Dermis blood vessel endothelial cell (primary cell): ENCODE measurements around the gene POLL. TPM values are rescaled to one million over a fixed set of nuclear protein-coding genes. Genes with fewer than 3 reads are reported as not detected.
"Not testable (repeated sequence)": the region's sequence is repeated elsewhere in the genome, so short reads cannot be mapped to it uniquely, and the experiment has no call there.

Experiments used
- DNase-seq: peaks from one replicate; pipeline ENCODE4 v3.0.0; 2010
- total RNA-seq: library from RNA; depleted of rRNA; stranded (reverse); fragments of >200 nt; gene quantifications from 2 replicates; pipeline ENCODE4 v1.2.3, GENCODE V29; 2014

The POLL gene
- total RNA-seq, 1 donor from 2014 or later: 16.3 TPM

DNA sequence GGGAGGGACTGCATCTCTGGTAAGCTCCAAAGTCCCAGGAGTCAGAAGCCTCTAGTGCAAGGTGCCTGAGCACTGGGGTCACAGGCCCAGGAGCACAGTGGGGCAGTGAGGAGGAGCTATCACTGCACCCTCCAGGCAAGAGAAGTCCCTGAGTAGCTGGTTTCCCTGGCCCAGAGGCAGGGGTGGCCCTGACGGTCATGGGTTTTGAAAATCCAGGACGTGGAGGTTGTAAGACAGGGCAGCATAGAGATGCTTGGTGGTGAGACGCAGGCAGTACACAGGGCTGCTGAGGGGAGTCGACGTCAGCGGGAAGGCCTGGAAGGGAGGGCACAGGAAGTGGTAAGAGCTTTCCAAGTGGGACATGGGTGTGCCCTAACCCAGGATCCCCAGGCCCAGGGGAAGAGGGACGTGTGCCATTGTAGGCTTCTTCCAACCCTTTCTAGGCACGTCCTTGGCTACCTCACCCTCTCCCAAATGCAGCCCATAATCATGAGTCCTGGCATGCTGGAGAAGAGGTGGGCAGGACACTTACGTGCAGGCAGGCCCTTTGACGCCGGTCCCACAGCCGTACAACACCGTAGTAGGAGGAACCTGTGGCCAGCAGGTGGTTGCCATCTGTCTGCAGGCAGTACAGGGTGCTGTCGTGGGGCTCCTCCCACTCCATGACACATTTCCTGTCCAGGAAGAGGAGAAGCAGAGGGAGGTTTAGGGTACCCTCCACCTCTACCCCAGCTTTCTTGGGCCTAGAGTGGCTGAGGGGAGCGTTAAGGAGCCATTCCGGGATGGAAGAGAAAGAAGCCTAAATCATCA, 23.2 kb upstream of the POLL start:
- DNase-seq: no peak

DNA sequence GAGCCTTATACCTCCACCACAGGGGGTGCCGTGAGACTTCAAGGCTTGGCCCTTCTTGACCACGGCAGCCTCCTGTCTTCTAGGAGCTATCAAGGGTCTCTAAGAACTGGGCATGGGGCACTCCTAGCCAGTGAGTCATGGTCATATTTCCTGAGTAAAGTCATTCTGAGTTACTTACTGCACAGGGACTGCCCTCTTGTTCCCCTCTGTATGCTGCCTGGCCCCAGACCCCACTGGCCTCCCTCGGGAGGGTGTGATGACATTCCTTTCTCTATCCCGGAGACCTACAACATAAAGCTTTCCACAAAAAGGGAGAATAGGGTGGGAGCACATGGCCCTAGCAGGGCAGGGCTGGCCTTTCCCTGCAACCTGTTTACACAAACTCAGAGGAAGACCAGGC, 21.4 kb upstream of the POLL start:
- DNase-seq: peak; percentile 30

DNA sequence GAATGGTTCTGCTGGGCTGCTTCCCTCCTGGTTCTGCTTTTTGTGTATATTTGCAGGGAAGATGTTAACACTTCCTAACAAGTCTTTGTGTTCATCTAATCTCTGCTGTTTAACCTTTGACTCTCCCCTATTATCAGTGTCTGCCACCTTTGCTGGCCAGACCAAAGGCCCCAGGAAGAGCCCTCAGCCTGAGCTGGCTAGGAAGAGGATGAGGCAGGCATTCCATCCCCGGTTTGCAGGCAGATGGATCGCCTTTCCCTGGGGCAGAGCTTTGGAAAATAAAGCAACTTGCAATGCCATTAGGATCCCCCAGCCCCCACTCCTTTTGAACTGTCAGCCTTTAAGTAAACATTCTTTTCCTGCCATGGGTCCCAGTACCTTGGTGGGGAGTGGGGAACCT, 19.1 kb upstream of the POLL start:
- DNase-seq: peak; percentile 9

DNA sequence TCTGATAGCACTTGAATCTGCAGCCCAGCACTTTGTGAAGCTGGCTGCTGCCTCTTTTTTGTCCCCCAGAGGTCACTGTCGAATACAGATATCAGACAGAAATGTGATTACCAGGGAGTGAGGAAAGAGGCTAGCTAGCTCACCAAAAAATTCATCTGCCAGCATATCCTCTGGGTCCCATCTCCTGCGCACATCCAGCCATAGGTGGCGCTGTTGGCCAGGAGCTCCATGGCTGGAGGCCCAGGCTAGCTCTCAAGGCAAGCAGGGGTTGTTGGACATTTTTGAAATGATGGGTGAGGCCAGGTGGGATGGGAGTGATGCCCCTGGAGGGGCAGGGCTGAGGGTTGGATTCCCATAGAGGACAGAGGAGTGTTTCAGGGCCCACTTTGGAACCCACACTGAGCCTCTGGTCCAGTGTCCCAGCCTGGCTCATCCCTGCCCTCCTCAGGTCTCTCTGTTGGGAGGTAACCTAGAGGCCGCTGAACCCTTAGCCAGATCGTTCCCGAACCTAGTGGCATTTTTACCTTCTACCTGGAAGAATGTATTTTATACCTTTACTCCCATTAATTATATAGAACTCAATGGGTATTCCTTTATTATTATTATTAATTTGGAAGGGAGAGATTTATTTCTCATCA, 14.8 kb upstream of the POLL start:
- DNase-seq: peak; percentile 79

DNA sequence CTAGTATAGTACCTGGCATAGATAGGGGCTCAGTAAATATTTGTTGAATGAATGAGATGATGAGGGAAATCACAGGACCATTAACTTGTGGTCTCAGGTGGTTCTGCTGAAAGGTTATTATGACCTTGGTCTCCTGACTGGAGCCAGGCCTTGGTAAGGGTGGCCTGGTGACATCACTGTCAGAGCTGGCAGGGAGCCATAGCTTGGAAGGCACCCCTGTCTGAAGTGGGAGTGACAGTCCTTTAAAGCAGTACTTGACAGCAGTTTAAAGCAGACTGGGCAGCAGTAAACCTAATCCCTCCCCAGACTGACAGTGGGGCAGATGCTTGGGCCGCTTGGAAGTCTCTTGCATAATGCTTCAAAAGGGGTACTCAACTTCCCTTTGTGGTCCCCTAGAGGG, 13.5 kb upstream of the POLL start:
- DNase-seq: no peak

DNA sequence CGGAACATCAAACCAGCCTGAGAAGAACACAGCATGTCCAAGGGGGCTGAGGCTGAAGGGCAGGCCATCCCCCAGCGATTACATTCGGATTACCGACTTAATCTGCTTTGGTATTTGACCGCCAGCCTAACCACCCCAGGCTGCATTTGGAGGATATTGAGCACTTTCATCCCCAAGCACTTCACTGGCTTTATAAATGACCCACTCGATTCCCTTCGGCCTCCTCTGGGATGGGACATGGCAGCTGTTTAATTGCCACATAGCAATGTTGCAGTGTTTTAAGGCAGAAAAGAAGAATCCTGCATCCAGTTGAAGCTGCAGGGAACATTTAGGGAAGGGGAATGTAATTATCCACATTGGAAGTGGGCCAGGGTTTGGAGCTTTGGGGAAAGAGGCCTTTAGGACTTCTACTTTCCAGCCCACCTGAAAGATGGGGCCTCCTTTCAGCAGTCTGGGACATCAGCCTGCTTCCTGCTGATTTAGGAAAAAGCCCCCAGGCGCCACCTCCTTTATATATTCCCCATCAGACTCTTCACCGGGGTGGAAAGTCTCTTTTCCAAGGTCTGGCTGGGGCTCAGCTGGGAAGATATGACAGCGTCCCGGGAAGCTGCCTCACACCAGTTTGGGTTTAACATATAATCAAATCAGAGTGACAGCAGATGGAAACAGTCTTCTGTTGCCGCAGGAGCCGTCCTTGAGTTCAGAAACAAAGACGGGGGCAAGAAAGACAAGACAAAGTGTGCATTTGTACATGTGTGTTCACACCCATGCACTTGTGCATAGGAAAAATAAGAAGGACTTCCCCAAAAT, 9.2 kb upstream of the POLL start:
- no peak for DNase-seq

DNA sequence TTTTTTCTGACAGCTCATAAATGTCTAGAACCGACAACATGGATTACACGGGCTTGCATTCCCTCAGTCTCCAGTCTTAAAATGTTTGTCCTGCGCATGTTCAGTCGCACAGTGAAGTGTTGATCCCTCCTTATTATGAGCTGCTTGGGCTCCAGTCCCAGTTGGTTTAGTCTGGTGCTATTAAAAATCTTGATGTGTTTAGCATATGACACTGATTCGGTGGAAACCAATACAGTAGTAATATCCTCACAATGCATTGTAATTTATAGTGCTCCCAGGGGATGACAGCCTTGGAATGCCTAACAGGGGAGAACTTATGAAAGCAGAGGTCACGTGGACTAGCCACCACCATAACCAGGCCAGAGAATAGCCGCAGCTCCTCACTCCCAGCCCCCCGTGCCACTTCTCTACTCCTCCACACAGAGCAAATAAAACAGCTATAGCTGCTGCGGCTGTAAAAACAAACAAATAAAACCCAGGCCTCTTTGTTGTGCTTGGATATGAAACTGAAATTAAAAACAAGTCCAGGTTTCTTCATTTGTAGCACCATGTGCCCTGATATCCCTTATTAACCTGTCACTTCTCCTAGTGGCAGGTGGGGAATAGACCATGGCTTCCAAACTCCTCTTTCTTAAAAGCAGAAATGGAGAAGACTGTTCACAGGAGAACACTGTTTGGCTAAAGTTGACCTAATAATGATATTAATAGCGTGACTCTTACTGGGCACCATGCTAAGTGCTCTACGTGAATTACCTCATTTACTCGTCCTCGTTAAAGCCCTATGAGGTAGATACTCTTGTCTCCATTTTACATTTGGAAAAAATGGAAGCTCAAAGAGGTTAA, 7.8 kb upstream of the POLL start:
- DNase-seq: no peak

DNA sequence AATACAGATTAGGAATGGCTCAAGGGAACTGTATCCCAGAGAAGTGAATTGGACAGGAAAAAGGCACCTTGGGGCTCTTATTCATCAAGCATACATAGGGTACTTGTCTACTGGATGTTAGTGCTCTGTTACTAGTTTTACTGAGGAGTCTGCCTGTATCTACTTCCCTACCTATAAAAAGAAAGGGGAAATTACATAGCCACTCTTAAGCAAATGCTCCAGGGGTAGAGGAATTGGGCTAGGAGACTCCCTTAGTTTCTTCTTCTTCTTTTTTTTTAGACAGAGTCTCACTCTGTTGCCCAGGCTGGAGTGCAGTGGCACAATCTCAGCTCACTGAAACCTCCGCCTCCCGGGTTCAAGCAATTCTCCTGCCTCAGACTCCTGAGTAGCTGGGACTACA, 5.3 kb upstream of the POLL start:
- not testable (repeated sequence) for DNase-seq

DNA sequence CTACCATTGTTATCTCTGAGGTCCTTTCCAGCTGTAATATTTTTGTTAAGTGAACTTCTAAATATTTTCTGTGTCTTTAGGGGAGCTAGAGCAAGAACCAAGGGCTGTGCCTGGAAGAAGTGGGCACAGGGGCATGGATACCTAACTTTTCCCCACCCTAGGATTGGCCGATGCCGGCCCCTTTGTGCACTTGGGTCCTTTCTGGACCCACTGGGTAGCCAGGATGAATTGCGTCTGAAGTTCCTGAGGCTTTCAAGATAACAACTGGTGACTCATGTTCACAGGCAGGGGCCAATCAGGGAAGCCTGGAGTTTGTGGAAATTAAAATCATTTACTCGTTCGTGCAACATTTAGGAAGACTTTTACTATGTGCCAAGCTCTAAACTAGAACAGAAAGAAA, 822 bp upstream of the POLL start:
- peak; percentile 51 for DNase-seq

DNA sequence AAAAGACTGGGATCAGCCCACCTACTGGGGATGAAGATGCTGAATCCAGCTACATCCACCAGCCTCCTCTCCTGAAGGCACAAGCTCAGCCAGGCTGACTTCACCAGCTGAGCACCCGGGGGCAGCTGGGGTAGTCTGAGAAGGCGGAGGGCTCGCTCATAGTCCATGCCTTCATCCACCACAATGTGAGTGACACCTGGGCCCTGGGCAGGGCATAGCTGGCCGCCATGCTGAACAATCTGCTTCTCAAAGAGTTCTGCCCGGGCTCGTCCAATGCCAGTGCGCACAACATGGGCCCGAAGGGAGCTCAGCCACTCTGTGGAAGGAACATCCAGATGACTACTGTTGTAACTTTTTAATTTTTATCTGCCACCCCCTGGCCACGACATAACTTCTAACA, 2.2 kb downstream of the POLL start:
- DNase-seq: no peak

DNA sequence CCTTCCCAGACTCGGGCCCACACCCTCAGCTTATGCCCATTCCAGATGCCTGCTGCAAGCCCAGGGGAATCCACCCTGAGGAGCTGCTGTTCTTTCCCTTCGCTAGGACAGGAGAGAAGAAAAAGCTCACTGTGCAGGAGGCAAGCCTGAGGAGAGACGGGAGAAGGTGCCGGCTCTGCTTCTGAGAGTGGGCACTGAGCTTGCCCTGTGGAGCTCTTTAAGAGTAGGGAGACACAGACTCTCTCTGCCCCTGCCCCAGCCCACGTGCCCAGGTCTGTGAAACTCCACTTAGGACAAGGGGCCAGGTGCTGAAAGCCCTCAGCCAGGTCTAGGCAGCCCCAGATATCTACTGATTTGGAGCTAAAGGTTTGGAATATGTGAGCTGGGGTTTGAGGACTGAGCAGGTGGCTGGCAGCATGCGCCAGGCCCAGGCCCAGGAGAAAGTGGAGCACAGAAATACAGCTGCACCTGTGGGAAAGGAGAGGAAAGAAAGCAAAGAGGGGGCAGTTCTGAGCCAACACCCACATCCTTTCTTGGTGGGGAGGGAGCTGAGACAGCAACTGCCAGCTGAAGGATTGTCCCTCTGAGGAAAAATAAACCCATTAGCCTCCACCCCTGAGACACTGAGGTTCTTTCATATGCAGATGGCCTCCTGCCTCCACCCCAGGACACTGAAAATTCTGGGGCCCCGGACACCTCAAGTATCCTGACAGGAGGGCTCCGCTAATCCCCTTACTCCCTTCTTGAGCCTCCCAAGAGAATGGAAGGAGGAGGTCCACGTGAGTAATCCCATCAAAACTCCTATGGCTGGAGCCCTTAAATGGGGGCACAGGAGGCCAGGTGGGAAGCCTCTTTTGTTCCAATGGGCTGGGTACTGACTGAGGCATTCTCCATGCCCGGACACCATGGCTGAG, 7.3 kb downstream of the POLL start:
- DNase-seq: no peak

DNA sequence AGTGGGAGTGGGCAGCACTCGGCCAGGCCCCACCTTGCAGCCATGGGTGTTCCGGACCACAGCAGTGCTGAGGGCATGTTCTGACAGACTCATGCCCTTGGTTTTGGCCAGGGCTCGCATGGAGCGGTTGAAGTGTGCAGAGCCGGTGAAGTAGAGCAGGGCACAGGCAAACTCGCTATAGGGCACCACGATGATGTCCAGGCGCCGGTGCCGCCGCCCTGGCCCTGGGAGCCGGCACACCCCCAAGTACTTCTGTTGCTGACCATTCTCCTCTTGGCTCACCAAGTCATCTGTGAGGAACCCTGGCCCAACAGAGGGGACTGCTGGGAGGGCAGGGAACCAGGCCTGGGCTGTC, 8.6 kb downstream of the POLL start:
- DNase-seq: no peak

DNA sequence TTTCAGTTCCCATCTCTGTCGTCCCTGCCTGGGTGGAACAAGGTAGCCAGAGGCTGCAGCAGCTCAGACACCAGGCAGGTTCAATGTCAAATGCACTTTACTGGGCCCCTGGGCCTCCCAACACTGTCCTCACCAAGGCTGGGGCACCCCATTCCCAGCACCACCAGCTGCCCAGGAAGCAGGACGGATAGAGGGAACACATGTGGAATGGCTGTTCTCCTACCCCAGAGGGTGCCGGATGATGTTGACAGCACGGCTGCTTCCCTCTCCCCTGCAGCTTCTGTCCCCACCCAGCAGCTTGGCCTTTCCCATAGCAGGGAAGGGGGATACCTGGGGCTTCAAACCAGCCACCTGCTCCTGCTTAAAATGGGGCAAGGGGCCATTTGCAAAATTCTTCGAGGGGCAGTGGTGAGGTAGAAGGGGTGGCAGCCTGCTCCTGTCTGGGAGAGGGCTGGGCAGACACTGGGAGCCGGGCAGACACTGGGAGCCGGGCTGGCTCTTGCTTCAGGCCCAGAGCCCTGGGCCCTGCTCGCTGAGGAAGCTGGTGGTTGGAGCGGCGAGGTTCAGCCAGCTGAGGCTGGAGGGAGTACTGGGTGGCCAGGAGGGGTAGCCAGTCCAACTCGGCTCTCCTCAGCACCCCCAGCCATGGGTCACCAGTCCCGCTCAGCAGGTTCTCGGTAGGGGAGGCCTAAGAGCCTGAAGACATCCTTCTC, 9.1 kb downstream of the POLL start:
- DNase-seq: no peak

DNA sequence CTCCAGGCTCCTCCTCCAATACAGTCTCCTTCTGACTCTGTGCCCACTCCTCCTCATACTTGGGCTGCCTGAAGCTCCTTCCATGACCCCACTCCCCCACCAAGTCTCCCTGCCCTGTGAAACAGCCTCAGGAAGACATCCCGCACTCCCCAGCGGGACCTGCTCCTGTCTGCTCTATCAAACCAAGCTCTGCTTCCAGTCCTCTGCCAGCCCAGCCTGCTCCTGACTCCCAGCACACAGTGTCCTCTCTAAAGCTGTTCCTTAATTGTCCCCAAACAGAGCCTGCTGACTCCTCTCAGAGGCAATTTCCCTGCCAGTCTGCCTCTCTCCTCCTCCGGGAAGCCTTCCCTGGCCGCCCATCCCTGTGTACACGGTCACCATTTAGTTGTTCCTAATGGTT, 9.9 kb downstream of the POLL start:
- no peak for DNase-seq

DNA sequence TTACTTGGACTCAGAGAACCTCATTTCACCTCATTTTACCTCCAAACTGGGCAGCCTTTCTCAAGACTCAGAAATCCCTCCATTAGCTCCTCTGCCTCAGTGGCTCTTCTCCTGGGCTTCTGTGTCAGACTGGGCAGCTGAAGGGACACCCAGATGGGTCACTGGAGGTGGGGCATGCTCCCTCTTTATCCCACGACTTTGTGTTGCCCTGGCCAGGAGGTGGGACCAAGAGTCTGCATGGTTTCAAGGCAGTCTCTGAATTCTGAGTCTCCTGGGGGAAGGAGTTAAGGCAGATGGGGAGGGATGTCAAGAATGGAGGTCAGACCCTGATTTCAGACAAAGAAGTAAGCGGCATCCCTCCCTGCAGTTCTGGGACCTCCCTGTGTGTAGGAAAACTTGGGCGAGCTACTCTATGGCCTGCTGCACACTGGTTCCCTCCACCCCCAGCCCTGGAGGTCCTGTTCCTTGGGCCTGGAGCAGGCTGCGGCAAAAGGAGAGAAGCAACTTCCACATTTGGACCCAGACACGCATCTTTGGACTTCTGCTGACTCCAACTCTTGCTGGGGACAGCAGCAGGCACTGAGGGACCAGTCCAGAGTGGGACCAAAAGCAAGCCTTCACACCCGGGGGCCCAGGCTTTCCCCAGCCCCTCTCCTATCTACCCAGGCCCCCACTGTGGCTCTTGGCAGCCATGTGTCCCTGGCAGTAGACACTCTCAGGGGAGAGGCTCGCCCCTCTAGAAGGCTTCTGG, 10.8 kb downstream of the POLL start:
- DNase-seq: no peak

DNA sequence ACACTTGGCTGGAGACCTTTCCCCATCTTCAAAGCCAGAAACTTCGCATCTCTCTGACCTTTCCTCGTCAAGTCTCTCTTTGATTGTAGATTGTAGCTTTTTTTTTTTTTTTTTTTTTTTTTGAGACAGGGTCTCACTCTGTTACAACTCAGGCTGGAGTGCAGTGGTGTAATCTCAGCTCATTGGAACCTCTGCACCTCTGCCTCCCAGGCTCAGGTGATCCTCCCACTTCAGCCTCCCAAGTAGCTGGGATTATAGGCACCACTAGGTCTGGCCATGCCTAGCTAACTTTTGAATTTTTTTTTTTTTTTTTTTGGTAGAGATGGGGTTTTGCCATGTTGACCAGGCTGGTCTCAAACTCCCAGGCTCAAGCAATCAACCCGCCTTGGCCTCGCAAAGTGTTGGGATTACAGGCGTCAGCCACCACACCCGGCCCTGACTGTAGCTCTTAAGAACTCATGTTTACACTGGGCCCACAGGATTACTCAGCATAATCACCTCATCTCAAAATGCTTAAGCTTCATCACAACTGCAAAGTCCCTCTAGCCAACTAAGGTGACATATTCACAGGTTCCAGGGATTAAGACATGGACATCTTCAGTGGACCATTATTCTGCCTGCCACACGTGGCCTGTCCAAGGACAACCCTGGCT, 11.7 kb downstream of the POLL start:
- DNase-seq: no peak

DNA sequence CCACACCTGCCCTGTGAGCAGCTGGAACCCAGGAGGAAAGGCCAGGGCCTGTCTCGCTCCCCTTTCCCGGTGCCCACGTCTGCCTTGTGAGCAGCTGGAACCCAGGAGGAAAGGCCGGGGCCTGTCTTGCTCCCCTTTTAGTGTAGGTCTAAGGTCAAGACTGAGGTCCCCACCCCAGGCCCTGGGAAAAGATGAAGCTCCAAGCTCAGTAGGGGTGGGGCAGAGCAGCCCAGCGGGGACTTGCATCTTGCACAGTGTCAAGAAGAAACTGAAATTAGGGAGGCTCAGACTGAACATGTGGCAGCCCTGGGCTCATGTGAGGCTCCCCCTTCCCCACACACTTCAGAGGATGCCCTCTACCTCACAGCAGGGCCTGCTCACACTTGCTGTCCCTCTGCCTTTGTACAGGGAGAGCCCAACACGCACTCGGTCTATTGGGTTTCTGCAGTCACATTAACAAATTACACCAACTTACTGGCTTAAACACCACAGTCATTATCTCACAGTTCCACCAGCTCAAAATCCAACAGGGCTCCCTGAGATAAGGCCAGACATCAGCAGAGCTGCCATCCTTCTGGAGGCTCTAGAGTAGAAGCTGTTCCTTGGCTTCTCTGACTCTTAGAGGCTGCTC, 12.4 kb downstream of the POLL start:
- no peak for DNase-seq

DNA sequence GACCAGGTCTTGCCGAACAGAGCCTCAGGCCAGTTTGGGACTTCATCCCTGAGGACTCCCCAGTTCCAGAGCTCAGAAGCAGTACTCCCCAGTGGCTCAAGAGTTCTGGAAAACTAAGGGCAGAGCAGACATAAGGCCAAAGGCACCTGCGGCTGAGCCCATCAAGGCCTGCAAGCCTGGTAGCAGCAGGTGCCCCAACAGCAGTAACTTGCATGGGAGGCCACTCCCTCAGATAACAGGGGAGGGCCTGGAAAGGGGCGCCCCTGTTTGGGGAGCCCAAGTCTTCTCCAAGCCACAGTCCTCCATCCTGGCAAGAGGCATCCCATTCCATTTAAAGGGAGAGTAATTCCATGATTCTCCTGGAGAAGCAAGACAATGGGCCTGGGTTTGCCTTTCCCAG, 13.0 kb downstream of the POLL start:
- no peak for DNase-seq
